Transverse colon (tissue), 4 donors: ENCODE results near the gene ALDH16A1.

Experiments
- POLR2A ChIP-seq: fragments of 450-650 bp; IDR thresholded peaks from one replicate; pipeline ENCODE4 v1.6.1; 2016; ENCODE audit warnings: antibody characterized with exemption, mild to moderate bottlenecking, moderate library complexity
- POLR2AphosphoS5 ChIP-seq, 3 donors: sonication (generic); formaldehyde crosslinking; IDR thresholded peaks; one replicate each; pipeline ENCODE4 v1.6.1; 2016; ENCODE audit warnings: antibody characterized with exemption in 3 of 3
- TF ChIP-seq, protein P1 (sequence below), 5 experiments: fragments of 200-600 bp in 3 of 5; fragments of 450-650 bp in 2 of 5; sonication (generic) in 3 of 5; IDR thresholded peaks; 1 replicate in 2 of 5; 2 replicates in 3 of 5; pipeline ENCODE4 v1.5.1; 2016 to 2017; ENCODE audit warnings: antibody characterized with exemption in 5 of 5, inconsistent platforms in 3 of 5, mild to moderate bottlenecking in 2 of 5, moderate library complexity in 1 of 5

DNA sequence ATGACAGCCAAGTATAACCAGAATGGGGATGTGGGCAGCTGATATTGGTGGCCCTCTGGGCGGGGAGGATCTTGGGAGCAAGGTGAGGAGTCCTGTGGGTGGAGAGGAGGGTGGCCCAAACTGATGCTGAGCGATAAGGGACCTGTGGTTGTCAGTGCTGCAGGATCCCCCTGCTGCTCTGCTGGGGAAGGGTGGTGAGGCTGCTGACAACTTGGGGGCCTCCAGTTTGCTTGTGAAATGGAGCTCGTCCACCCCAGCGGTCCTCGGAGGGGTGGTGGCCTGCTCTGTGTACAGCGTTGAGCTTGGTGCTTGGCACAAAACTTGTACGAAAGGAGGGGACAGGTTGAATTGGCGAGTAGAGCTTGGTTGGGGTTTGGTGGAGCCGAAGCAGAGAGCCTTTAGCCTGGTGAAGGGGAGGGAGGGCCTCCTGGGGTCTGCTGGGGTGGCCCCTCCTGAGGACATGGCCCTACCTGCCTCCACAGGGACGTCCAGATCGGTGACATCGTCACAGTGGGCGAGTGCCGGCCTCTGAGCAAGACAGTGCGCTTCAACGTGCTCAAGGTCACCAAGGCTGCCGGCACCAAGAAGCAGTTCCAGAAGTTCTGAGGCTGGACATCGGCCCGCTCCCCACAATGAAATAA, 46.1 kb downstream of the ALDH16A1 start:
- TF ChIP-seq, protein P1, sequence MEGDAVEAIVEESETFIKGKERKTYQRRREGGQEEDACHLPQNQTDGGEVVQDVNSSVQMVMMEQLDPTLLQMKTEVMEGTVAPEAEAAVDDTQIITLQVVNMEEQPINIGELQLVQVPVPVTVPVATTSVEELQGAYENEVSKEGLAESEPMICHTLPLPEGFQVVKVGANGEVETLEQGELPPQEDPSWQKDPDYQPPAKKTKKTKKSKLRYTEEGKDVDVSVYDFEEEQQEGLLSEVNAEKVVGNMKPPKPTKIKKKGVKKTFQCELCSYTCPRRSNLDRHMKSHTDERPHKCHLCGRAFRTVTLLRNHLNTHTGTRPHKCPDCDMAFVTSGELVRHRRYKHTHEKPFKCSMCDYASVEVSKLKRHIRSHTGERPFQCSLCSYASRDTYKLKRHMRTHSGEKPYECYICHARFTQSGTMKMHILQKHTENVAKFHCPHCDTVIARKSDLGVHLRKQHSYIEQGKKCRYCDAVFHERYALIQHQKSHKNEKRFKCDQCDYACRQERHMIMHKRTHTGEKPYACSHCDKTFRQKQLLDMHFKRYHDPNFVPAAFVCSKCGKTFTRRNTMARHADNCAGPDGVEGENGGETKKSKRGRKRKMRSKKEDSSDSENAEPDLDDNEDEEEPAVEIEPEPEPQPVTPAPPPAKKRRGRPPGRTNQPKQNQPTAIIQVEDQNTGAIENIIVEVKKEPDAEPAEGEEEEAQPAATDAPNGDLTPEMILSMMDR (IDR thresholded peaks at IDR 0.05), result no peak
- TF ChIP-seq POLR2AphosphoS5 (IDR thresholded peaks at IDR 0.05) (no peak), POLR2A (no peak)
